Astrocyte (in vitro differentiated cells and primary cell): ENCODE data around the gene CDC26.

Experiments used
- EZH2 ChIP-seq: IDR thresholded peaks from 2 replicates; pipeline ENCODE4 v1.6.1; 2012; ENCODE audit warnings: mild to moderate bottlenecking, low read length, inconsistent platforms; ENCODE audit not compliant: insufficient read depth
- TF ChIP-seq, protein P1 (sequence below): IDR thresholded peaks from 2 replicates; pipeline ENCODE4 v1.5.1; 2011; ENCODE audit warnings: low read depth, mild to moderate bottlenecking, inconsistent platforms, low read length, moderate library complexity; ENCODE audit not compliant: insufficient read depth

DNA sequence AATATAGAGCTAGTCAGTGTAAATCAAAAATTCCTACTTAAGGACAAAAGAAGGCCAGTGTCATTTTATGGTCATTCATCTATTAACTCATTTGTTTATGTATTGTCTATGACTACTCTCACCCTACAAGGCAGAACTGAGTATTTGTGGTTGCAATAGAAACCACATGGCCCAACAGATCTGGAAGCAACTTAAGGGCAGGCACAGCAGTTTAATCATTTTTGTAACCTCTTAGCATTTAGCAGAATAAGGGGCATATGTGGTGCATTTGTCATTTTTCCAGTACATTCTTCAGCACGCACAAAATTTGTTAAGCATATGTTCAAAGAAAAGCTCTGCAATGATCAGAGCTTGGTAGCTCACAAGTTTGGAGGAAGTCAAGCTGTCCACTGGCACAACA is 55.4 kb downstream of the CDC26 start:
- TF ChIP-seq, protein P1, sequence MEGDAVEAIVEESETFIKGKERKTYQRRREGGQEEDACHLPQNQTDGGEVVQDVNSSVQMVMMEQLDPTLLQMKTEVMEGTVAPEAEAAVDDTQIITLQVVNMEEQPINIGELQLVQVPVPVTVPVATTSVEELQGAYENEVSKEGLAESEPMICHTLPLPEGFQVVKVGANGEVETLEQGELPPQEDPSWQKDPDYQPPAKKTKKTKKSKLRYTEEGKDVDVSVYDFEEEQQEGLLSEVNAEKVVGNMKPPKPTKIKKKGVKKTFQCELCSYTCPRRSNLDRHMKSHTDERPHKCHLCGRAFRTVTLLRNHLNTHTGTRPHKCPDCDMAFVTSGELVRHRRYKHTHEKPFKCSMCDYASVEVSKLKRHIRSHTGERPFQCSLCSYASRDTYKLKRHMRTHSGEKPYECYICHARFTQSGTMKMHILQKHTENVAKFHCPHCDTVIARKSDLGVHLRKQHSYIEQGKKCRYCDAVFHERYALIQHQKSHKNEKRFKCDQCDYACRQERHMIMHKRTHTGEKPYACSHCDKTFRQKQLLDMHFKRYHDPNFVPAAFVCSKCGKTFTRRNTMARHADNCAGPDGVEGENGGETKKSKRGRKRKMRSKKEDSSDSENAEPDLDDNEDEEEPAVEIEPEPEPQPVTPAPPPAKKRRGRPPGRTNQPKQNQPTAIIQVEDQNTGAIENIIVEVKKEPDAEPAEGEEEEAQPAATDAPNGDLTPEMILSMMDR, result no peak
- TF ChIP-seq EZH2, result no peak
